Type B pancreatic cell (in vitro differentiated cells): Measurements from ENCODE around the gene HACD1. TPM values are rescaled to one million over a fixed set of nuclear protein-coding genes. Genes with fewer than 3 reads are reported as not detected.
A peak's percentile ranks its signal among the peaks of the same experiment; 100 is the strongest.

Experiments
- DNase-seq: peaks from one replicate; pipeline ENCODE4 v3.0.0; 2021; ENCODE audit warnings: mixed read lengths; ENCODE audit not compliant: unreplicated experiment; ENCODE audit errors: extremely low spot score
- H3K27ac Mint-ChIP-seq: 2 replicates; pipeline ENCODE4 v1.8.0; 2021; ENCODE audit warnings: mild to moderate bottlenecking, mixed read lengths
- H3K27me3 Mint-ChIP-seq: 2 replicates; pipeline ENCODE4 v1.8.0; 2021; ENCODE audit warnings: mixed read lengths
- H3K36me3 Mint-ChIP-seq: 2 replicates; pipeline ENCODE4 v1.8.0; 2021; ENCODE audit warnings: mixed read lengths
- H3K4me1 Mint-ChIP-seq: one replicate; pipeline ENCODE4 v1.8.0; 2021; ENCODE audit warnings: mixed read lengths; ENCODE audit not compliant: unreplicated experiment
- H3K4me3 Mint-ChIP-seq: 2 replicates; pipeline ENCODE4 v1.8.0; 2021; ENCODE audit warnings: mild to moderate bottlenecking, mixed read lengths
- H3K9me3 Mint-ChIP-seq: 2 replicates; pipeline ENCODE4 v1.8.0; 2021; ENCODE audit warnings: mixed read lengths
- total RNA-seq: library from RNA; stranded (reverse); gene quantifications from 2 replicates; pipeline ENCODE4 v1.2.1, GENCODE V29; 2021; ENCODE audit warnings: low replicate concordance
- TF ChIP-seq, protein P1 (sequence below): fragments of 200-600 bp; sonication (generic); conservative IDR thresholded peaks from 2 replicates; pipeline ENCODE4 v1.5.0; 2021; ENCODE audit warnings: antibody characterized with exemption, mild to moderate bottlenecking

The HACD1 gene
- total RNA-seq, 1 donor from 2014 or later = 16.4 TPM

DNA sequence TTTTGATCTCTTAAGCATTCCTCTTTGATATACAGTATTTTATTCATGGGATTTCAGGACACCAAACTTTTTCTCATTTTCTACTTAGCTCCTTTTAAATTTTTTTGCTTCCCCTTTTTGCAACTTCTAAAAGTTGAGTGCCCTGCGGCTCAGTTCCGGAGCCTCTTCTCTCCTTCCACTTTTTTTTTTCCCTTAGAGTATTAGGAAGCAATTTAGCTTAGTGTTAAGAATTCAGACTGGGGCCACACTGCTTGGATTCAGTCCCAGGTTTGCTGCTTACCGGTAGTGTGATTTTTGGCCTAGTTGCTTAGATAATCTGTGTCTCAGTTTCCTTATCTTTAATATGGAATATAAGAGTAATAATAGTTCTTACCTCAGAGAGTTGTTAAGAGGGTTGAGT is 30.2 kb upstream of the HACD1 start:
- H3K4me3 Mint-ChIP-seq = peak overlapping the region; percentile 35
- peaks cover 29% of the 10 kb centered on the region for H3K4me1 Mint-ChIP-seq
- peaks cover 12% of the 10 kb centered on the region for H3K36me3 Mint-ChIP-seq
- no peaks in the 10 kb centered on the region for H3K9me3 Mint-ChIP-seq
- no peak for DNase-seq
- H3K27ac Mint-ChIP-seq = no peak overlapping the region
- H3K27me3 Mint-ChIP-seq = no peaks in the 10 kb centered on the region
- TF ChIP-seq, protein P1, sequence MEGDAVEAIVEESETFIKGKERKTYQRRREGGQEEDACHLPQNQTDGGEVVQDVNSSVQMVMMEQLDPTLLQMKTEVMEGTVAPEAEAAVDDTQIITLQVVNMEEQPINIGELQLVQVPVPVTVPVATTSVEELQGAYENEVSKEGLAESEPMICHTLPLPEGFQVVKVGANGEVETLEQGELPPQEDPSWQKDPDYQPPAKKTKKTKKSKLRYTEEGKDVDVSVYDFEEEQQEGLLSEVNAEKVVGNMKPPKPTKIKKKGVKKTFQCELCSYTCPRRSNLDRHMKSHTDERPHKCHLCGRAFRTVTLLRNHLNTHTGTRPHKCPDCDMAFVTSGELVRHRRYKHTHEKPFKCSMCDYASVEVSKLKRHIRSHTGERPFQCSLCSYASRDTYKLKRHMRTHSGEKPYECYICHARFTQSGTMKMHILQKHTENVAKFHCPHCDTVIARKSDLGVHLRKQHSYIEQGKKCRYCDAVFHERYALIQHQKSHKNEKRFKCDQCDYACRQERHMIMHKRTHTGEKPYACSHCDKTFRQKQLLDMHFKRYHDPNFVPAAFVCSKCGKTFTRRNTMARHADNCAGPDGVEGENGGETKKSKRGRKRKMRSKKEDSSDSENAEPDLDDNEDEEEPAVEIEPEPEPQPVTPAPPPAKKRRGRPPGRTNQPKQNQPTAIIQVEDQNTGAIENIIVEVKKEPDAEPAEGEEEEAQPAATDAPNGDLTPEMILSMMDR = no peak

DNA sequence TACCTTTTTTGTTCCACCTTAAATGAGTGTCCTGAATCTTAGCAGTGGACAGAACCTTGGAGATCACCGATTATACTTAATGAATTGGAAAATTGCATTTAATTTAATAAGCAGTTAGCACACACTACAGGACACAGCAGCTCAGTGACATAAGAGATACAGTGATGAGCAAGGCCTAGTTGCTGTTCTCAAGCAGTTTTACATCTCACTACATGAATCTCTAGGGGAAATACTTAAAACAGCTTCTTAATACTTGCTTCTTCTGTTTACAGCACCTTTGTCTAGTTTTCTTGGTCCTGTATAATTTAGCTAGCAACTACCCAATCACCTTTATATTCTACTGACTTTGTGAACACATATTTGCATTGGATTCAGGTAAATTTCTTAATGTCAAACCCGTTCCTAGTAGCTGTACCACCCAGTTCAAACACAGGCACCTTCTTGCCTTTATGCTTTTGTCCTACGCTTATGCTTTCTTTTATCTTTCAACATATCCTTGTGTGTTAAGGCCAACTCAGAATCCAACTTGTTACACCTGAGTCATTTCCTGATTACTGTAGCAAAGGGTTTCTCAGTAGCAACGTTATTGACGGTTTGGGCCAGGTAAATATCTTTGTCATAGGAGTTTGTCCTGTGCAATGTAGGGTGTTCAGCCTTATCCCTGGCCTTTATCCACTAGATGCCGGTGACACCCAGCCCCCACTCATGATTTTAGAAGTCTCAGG is 28.6 kb upstream of the HACD1 start:
- Mint-ChIP-seq H3K27me3 (no peaks in the 10 kb centered on the region), H3K36me3 (peaks cover 5% of the 10 kb centered on the region), H3K9me3 (no peaks in the 10 kb centered on the region), H3K27ac (peak overlapping the region; percentile 100), H3K4me1 (peaks cover 23% of the 10 kb centered on the region), H3K4me3 (peak overlapping the region; percentile 97)
- no peak for DNase-seq
- TF ChIP-seq, protein P1 = no peak

DNA sequence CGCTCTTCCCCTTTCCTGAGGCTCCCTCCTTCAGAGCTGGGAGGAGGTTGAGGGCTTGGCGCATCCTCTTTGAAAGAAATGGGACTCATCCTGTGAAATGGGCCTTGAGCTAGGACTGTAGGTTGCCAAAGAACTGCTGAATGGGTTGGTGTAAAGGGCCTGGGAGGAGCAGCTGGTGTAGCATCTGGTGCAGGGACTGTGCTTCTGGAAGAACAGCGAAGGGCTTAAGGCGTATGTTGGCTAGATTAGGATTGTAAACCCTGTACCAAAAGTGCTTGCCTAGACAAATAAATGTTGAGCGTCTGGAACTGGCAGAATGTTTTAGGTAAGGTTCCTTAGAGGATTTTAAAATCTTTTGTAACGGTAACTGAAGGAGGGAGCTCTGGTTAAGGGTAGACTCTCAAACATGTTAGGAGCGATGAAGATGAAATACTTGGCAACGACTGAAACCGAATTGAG is 27.3 kb upstream of the HACD1 start:
- Mint-ChIP-seq H3K4me1 (peaks cover 23% of the 10 kb centered on the region), H3K27me3 (no peaks in the 10 kb centered on the region), H3K4me3 (peak overlapping the region; percentile 97), H3K36me3 (peaks cover 4% of the 10 kb centered on the region), H3K27ac (peak overlapping the region; percentile 100), H3K9me3 (no peaks in the 10 kb centered on the region)
- TF ChIP-seq, protein P1 = no peak
- no peak for DNase-seq

DNA sequence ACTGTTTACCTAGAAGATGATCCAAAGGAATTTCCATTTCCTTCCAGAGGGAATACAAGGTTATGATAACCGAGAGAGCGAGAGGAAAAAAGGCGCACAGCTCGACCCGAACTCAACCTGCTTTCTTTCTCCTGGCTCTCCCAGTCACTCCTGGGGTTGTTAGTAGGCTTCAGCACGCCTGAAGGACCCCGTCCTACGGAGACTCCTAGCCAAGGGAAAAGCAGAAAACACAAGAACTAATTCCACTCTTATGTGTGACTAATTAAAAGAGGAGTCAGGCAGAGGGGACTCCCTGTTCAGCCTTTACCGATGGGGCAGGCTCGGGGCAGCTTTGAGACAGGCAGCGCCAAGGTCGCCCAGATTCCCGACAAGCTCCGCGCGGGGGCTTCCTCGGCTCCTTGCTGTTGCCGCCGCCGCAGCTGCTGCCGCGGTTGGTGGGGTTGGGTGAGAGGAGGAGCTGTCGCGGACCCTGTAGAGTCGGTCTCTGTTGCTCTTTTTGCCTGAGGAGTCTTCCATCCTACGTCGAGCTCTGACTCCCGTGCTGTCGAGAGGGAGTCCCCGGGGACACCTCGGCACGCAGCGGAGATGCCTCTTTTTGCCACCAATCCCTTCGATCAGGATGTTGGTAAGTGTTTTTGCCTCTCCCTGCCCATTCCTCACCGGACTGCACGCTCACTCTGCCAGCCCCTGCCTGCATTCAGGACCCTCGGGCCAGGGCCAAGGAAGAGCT is 26.7 kb upstream of the HACD1 start, which contains the start of gene STAM:
Gene STAM, plus strand, starts transcription at position 397 of the 730 bp plus-strand sequence. Its CDS starts 189 bp downstream, at position 586.
- Mint-ChIP-seq H3K4me1 (peaks cover 23% of the 10 kb centered on the region), H3K4me3 (peak within 1 kb of the TSS; percentile 97), H3K9me3 (no peaks in the 10 kb centered on the region), H3K27ac (peak within 1 kb of the TSS; percentile 100), H3K36me3 (peaks cover 4% of the 10 kb centered on the region), H3K27me3 (no peaks in the 10 kb centered on the region)
- peak; percentile 92 for DNase-seq
- TF ChIP-seq, protein P1 = no peak

DNA sequence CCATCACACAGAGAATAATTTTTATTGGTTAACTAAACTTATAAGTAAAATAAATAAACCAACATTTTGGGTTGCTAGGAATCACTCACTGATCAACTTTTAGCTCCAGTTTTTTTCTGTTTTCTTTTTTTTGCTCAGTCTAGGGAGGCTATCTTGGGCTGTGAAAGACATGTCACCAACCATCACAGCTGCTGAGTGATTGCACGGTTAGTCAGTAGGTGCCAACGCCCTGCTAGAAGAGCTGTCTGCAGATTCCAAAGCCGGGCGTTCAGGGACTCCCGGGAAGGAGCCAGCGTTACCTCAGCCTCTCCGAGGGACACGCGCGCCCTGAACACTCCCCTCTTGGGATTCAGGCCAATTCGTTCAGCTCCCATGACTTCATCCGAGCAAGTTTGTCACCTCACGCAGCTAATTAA is 26.2 kb upstream of the HACD1 start:
- H3K27ac Mint-ChIP-seq = peak overlapping the region; percentile 100
- no peak for DNase-seq
- TF ChIP-seq, protein P1 = no peak
- H3K4me3 Mint-ChIP-seq = peak overlapping the region; percentile 97
- H3K36me3 Mint-ChIP-seq = peaks cover 4% of the 10 kb centered on the region
- peaks cover 23% of the 10 kb centered on the region for H3K4me1 Mint-ChIP-seq
- no peaks in the 10 kb centered on the region for H3K27me3 Mint-ChIP-seq
- H3K9me3 Mint-ChIP-seq = no peaks in the 10 kb centered on the region
